OCI-LY3 (cell line): ENCODE results near the gene LMO2.

ENCODE experiments used
- CTCF ChIP-seq: fragments of 200-600, 300-600 bp; sonication (generic); IDR thresholded peaks from 2 replicates; pipeline ENCODE4 v1.5.1; 2014; ENCODE audit warnings: antibody characterized with exemption, low read length, low read depth
- EZH2phosphoT487 ChIP-seq: fragments of 200-600 bp; shearing (Covaris generic); IDR thresholded peaks from 2 replicates; pipeline ENCODE4 v1.6.1; 2018; ENCODE audit warnings: antibody characterized with exemption, mixed run types, low read depth

DNA sequence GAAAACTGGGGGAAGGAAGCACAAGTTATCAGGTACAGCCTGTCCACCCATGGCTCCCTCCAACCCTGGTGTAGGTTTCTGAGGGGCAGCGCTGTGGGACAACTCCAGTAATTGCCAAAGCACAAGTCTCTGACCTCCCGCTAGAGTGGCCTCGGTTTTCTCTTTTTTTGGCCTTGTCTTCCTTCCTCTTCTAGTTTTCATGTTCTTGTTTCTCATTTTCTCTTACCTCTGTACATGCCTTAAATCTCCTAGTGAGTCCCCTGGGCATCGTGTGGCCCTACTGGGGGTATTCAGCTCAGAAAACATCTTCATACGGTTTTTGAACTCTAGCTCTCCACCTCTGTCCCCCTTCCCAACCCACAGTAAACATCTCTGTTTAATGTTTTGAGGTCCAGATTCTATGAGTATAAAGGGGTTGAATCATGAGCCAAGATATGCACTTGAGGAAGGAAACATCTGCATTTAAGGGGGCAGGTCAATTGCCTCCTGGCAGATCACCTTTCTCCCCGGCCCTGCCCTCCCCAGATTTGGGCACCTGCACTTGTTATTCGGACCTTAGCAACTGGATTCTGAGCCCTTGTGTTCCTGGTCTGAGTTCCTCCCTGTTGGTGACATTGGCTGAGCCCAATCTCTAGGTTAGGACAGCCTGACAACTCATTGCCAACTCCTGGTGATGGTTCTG, 8.4 kb upstream of the LMO2 start:
- TF ChIP-seq CTCF (no peak), EZH2phosphoT487 (no peak)
